UCSD-AML1 (cell line): ENCODE data around the gene FOXN3.

Experiments
- DNase-seq: peaks from one replicate; lab custom pipeline; 2025; ENCODE audit not compliant: unreplicated experiment; lab: John Stamatoyannopoulos, UW

Gene FOXN3

DNA sequence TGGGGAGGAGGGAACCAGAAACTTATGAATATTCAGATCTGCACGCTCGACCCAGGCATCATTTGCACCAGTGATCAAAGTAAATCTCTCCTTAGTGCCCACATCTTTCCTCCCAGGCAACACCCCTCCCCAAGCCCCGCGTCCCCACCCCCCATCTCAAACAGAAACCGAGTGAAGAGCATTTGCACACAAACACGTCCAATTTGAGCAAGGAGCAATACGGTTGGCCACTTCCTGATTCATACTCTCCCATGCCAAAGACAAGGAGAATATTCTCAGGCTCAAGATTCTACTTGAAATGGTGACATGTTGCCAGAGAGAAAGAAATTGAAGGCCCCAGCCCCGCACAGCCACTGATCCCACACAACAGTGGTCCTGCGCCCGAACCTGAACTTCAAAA, 7.1 kb downstream of the FOXN3 start:
- no peak for DNase-seq

DNA sequence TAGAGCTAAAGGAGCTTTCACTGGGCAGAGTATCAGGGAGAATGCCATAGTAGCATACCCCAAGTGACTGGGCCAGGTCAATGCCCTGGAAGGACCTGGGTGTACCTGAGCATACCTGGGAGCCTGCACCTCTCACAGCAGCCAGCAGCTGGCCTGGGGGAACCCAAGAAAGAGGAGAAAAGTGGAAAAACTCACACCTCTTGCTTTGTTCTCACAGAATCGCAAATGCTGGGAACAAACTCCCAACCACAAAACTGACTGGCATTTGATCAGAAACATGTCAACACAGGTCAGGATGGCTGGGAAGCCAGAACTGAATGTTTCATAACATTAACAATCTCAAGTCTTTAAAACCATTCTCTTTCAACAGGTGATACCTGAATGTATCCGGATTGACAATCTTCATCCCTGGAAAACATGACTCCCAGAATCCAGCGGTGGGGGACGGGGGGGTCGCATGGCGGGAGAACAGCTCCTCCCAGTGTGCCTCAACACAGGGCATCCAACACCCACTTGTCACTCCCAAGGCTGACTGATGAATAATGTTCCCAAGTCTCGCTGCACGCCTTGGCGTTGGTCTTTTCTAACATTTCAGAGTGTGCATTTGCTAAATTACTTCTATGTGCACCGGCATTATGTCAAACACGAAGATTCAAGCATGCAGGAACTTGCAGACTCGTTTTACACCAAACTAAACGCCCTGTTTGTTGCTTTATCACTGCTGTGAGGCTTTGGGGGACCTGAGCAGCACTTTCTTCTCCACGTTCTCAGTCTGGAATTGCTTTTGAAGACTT, 7.9 kb downstream of the FOXN3 start:
- DNase-seq: no peak

- DNase-seq: no peak
Measured at GRCh38 chr14:89407856-89408255, 9.2 kb downstream of the FOXN3 start.

DNA sequence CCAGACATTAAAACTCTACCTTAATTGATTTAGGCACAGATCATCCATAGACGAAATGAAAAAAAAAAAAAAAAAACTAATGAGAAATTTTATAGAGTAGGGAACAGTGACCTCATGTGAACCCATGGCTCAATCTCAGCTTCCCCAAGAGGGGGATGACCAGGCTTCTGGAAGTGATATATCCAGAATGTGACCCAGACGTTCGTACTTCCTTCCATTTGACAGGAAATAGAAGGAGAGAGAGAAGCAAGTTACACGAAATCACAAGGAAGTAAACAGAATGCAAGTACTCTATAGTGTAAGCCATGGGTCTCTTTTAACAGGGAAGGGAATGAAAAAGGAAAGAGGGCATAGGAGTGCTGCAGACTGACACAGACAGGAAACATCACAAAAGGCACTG, 10.1 kb downstream of the FOXN3 start:
- DNase-seq: no peak

- no peak for DNase-seq
Measured at GRCh38 chr14:89406361-89406760, 10.7 kb downstream of the FOXN3 start.

DNA sequence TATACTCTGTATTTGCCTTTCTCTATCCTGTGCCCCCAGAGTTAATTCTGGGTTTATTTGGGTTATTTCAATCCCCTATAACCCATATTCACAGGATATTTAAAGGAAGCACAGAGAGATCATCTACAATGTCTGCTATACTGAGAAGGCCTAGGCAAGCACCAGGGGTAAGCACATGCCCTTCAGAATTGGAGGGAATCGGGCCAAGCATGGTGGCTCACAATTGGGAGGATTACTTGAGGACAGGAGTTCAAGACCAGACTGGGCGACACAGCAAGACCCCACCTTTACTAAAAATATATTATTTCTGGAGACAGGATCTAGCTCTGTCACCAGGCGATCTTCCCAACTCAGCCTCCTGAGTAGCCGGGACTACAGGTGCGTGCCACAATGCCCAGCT, 11.3 kb downstream of the FOXN3 start:
- DNase-seq: no peak

DNA sequence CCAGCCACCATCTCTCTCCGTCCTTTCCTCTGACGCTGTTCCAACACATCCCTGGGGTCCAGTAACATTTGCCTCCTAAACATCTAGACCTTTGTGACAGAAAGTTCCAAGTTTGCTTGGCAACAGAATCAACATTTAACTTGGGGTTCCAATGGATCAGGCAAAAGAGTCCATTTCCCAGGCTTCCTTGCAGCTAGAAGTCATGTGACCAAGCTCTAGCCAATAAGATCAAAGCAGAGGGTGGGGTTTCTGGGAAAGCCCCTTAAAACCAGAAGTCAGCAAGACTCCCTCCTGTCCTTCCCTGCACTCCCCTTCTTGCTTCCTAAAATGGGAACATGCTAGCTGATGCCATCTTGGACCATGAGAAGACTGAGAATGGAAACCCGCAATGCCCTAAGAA, 14.7 kb downstream of the FOXN3 start:
- no peak for DNase-seq

GRCh38 chr14:89401761-89402160, 15.3 kb downstream of the FOXN3 start:
- no peak for DNase-seq

GRCh38 chr14:89401241-89401640, 15.8 kb downstream of the FOXN3 start:
- DNase-seq: no peak

GRCh38 chr14:89400529-89400928, 16.5 kb downstream of the FOXN3 start:
- no peak for DNase-seq

- DNase-seq: no peak
Measured at GRCh38 chr14:89399594-89400068, 17.4 kb downstream of the FOXN3 start.

DNA sequence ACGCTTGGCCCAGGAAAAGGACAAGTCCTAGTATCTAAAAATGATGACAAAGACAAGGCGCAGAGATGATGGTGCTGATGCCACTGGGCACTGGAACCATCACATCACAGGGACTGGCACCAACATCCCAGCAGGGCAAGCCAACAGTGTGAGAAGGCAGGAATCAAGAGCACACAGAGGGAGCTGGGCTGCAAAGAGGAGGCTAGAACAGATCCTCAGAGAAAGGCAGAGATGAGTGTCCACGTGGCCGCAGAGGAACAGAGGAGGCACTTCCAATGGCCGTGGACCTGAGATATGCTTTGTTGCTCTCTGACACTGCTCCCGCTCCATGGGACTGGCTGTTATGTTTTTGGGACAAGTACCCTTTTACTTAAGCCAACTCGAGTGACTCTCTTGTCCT, 17.9 kb downstream of the FOXN3 start:
- DNase-seq: no peak

GRCh38 chr14:89397569-89398230, 19.3 kb downstream of the FOXN3 start:
- no peak for DNase-seq

DNA sequence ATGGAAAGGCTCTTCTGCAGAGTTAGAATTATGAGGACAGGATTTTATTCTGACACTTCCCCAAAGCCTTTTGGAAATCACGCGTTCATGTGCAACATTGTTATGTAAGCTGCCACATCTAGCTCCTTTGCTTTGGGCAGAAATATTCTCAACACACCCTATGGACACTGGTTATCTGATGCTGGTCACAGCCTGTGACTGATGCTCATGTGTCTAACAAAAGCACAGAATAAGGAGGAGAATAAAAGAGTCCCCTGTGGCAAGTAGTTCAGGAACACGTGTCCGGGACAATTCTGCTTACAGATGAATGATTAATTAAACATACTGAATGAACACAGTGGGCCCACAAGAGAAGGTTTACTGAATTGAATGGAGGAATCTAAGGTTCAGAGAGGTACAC, 22.1 kb downstream of the FOXN3 start:
- no peak for DNase-seq

- DNase-seq: no peak
Measured at GRCh38 chr14:89393222-89393745, 23.7 kb downstream of the FOXN3 start.

DNA sequence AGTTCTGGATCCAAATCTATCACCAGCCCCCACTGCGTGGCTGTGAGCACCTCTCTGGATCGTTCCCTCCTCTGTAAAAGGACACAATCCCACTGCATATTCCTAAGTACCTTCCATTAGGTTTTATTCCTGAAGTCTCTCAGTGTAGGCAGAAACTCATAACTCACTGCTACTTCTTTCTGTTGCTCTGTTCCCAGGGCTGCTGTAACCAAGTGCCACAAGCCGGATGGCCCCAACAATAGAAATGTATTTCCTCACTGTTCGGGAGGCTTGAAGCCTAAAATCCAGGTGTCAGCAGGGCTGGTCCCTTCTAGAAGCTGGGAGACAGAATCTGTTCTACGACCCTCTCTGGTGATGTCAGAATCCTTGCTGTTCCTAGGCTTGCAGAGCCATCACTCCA, 24.9 kb downstream of the FOXN3 start:
- no peak for DNase-seq

GRCh38 chr14:89391556-89391955, 25.5 kb downstream of the FOXN3 start:
- no peak for DNase-seq

DNA sequence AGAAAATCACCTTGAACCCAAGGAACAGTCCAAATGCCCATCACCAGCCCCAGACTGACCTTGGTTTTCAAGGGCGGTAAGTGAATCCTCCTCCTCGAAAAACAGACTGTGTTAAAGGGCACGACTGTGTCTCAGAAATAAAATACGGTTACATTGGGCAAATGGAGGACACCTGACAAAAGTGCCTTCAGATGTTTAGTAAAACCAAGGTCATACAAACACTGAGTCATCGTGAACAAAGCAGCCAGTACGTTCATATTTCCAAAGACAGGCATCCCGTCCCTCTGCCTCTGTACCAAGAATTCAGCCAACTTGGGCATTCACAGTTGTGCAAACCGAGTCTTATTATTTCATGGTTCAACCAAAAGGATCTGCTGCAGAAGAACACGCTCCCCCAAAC, 25.9 kb downstream of the FOXN3 start:
- no peak for DNase-seq

DNA sequence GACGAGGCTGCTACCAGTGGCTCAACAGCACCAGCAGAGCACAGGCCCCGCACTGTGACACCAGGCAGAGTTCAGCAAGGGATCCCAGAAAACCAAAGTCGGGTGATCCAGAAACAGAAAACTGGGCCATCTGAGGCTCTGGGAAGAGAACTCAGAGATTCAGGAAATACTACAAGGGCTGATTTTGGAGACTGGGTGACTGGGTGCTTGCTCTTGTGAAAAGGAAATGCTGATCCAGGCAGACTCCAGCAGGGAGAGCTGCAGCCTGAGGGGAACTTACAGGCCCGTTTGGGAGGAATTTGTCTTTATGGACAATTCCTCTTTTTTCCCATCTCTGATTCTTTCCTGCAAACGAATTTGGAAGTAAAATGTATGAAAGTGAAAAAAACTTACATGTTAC, 28.2 kb downstream of the FOXN3 start:
- DNase-seq: no peak

DNA sequence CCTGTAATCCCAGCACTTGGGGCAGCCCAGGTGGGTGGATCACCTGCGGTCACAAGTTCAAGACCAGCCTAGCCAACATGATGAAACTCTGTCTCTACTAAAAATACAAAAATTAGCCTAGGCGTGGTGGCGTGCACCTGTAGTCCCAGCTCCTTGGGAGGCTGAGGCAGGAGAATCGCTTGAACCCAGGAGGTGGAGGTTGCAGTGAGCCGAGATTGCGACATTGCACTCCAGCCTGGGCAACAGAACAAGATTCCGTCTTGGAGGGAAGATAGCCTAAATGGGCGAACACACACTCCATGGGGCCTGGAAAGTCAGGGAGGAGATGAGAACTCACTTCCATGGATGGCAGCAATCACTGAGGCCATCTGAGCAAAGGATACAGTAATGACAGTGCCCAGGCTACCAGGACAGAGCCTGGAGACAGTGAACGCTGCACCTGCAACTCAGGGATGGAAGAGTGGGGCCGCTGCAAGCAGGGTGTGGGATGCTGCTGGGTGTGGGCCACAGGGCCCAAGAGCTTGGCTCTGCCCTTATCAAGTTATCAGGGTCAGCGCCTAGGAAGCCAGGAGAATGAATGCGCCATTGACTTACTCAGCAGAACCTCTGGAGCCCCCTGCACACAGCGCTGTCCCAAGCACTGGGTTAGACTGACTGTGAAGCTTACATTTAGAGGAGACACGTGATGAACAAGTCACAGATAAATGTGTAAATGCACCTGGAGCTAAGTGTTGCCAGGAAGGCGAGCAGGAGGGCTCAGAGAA, 28.9 kb downstream of the FOXN3 start:
- DNase-seq: no peak

GRCh38 chr14:89386212-89386886, 30.7 kb downstream of the FOXN3 start:
- DNase-seq: no peak
